ENCODE measurements around the gene RDM1.

The RDM1 gene

GRCh38 chr17:35894206-35894605 is 36.4 kb downstream of the RDM1 start:
- no peak overlapping the region for H3K4me3 Mint-ChIP-seq
- no peaks in the 10 kb centered on the region for H3K27me3 Mint-ChIP-seq
- no peaks in the 10 kb centered on the region for H3K36me3 Mint-ChIP-seq
- H3K9me3 Mint-ChIP-seq: no peaks in the 10 kb centered on the region
- H3K4me1 Mint-ChIP-seq: peaks cover 16% of the 10 kb centered on the region
- H3K27ac Mint-ChIP-seq: no peak overlapping the region

- no peaks in the 10 kb centered on the region for H3K9me3 Mint-ChIP-seq
- H3K27ac Mint-ChIP-seq: no peak overlapping the region
- H3K27me3 Mint-ChIP-seq: no peaks in the 10 kb centered on the region
- no peak overlapping the region for H3K4me3 Mint-ChIP-seq
- no peaks in the 10 kb centered on the region for H3K36me3 Mint-ChIP-seq
- H3K4me1 Mint-ChIP-seq: peaks cover 14% of the 10 kb centered on the region
Measured at GRCh38 chr17:35893751-35894150, 36.8 kb downstream of the RDM1 start.

GRCh38 chr17:35892091-35893035 is 38.2 kb downstream of the RDM1 start:
- H3K4me3 Mint-ChIP-seq: no peak overlapping the region
- no peaks in the 10 kb centered on the region for H3K36me3 Mint-ChIP-seq
- H3K27me3 Mint-ChIP-seq: no peaks in the 10 kb centered on the region
- no peak overlapping the region for H3K27ac Mint-ChIP-seq
- H3K9me3 Mint-ChIP-seq: no peaks in the 10 kb centered on the region
- H3K4me1 Mint-ChIP-seq: peaks cover 6% of the 10 kb centered on the region

GRCh38 chr17:35891269-35891668 is 39.3 kb downstream of the RDM1 start:
- peaks cover 6% of the 10 kb centered on the region for H3K4me1 Mint-ChIP-seq
- H3K4me3 Mint-ChIP-seq: no peak overlapping the region
- H3K27me3 Mint-ChIP-seq: no peaks in the 10 kb centered on the region
- H3K36me3 Mint-ChIP-seq: no peaks in the 10 kb centered on the region
- no peak overlapping the region for H3K27ac Mint-ChIP-seq
- no peaks in the 10 kb centered on the region for H3K9me3 Mint-ChIP-seq

GRCh38 chr17:35890774-35891155 is 39.8 kb downstream of the RDM1 start:
- Mint-ChIP-seq H3K27ac (peak overlapping the region; percentile 71), H3K4me3 (no peak overlapping the region), H3K36me3 (no peaks in the 10 kb centered on the region), H3K4me1 (peaks cover 6% of the 10 kb centered on the region), H3K27me3 (no peaks in the 10 kb centered on the region), H3K9me3 (no peaks in the 10 kb centered on the region)

GRCh38 chr17:35889818-35890773 is 40.5 kb downstream of the RDM1 start:
- H3K27me3 Mint-ChIP-seq: no peaks in the 10 kb centered on the region
- no peak overlapping the region for H3K27ac Mint-ChIP-seq
- no peaks in the 10 kb centered on the region for H3K36me3 Mint-ChIP-seq
- H3K4me3 Mint-ChIP-seq: no peak overlapping the region
- no peaks in the 10 kb centered on the region for H3K9me3 Mint-ChIP-seq
- H3K4me1 Mint-ChIP-seq: peaks cover 6% of the 10 kb centered on the region

- Mint-ChIP-seq H3K4me1 (peaks cover 6% of the 10 kb centered on the region), H3K27me3 (no peaks in the 10 kb centered on the region)
Measured at GRCh38 chr17:35889241-35889640, 41.3 kb downstream of the RDM1 start.

GRCh38 chr17:35879773-35880654 is 50.6 kb downstream of the RDM1 start, which contains the start of gene CCL5:
Gene CCL5, minus strand, starts transcription at chr17:35880360.
- Mint-ChIP-seq H3K27me3 (no peaks in the 10 kb centered on the region), H3K4me1 (peaks cover 16% of the 10 kb centered on the region), H3K9me3 (no peaks in the 10 kb centered on the region), H3K36me3 (no peaks in the 10 kb centered on the region), H3K27ac (peak within 1 kb of the TSS; percentile 2), H3K4me3 (peak within 1 kb of the TSS; percentile 28)

More at GRCh38 chr17:35889241-35889640, 41.3 kb downstream of the RDM1 start:
- H3K4me3 Mint-ChIP-seq: no peak overlapping the region
- H3K9me3 Mint-ChIP-seq: no peaks in the 10 kb centered on the region
- H3K27ac Mint-ChIP-seq: no peak overlapping the region
- no peaks in the 10 kb centered on the region for H3K36me3 Mint-ChIP-seq

- H3K27ac Mint-ChIP-seq: no peak overlapping the region
- no peaks in the 10 kb centered on the region for H3K9me3 Mint-ChIP-seq
- H3K36me3 Mint-ChIP-seq: no peaks in the 10 kb centered on the region
- peaks cover 16% of the 10 kb centered on the region for H3K4me1 Mint-ChIP-seq
- no peaks in the 10 kb centered on the region for H3K27me3 Mint-ChIP-seq
- H3K4me3 Mint-ChIP-seq: peak overlapping the region; percentile 34
Measured at GRCh38 chr17:35878361-35878760, 52.2 kb downstream of the RDM1 start.

- no peaks in the 10 kb centered on the region for H3K36me3 Mint-ChIP-seq
- no peaks in the 10 kb centered on the region for H3K27me3 Mint-ChIP-seq
- H3K27ac Mint-ChIP-seq: no peak overlapping the region
- H3K4me1 Mint-ChIP-seq: peaks cover 16% of the 10 kb centered on the region
- H3K9me3 Mint-ChIP-seq: no peaks in the 10 kb centered on the region
- H3K4me3 Mint-ChIP-seq: peak overlapping the region; percentile 13
Measured at GRCh38 chr17:35877345-35878029, 53.1 kb downstream of the RDM1 start.

- H3K4me3 Mint-ChIP-seq: no peak overlapping the region
- no peak overlapping the region for H3K27ac Mint-ChIP-seq
- H3K36me3 Mint-ChIP-seq: no peaks in the 10 kb centered on the region
- no peaks in the 10 kb centered on the region for H3K27me3 Mint-ChIP-seq
- no peaks in the 10 kb centered on the region for H3K9me3 Mint-ChIP-seq
- H3K4me1 Mint-ChIP-seq: peaks cover 22% of the 10 kb centered on the region
Measured at GRCh38 chr17:35876534-35876933, 54.0 kb downstream of the RDM1 start.

- H3K9me3 Mint-ChIP-seq: no peaks in the 10 kb centered on the region
- H3K4me3 Mint-ChIP-seq: no peak overlapping the region
- no peaks in the 10 kb centered on the region for H3K27me3 Mint-ChIP-seq
- H3K4me1 Mint-ChIP-seq: peaks cover 30% of the 10 kb centered on the region
- no peak overlapping the region for H3K27ac Mint-ChIP-seq
- peaks cover 1% of the 10 kb centered on the region for H3K36me3 Mint-ChIP-seq
Measured at GRCh38 chr17:35875800-35876139, 54.8 kb downstream of the RDM1 start.

GRCh38 chr17:35875072-35875799 is 55.3 kb downstream of the RDM1 start:
- Mint-ChIP-seq H3K4me1 (peaks cover 31% of the 10 kb centered on the region), H3K4me3 (no peak overlapping the region), H3K27ac (no peak overlapping the region), H3K9me3 (no peaks in the 10 kb centered on the region), H3K27me3 (no peaks in the 10 kb centered on the region), H3K36me3 (peaks cover 1% of the 10 kb centered on the region)
